ENCODE results near the gene LANCL2.
"Not testable (repeated sequence)": the region's sequence is repeated elsewhere in the genome, so short reads cannot be mapped to it uniquely, and the experiment has no call there.

LANCL2 gene

DNA sequence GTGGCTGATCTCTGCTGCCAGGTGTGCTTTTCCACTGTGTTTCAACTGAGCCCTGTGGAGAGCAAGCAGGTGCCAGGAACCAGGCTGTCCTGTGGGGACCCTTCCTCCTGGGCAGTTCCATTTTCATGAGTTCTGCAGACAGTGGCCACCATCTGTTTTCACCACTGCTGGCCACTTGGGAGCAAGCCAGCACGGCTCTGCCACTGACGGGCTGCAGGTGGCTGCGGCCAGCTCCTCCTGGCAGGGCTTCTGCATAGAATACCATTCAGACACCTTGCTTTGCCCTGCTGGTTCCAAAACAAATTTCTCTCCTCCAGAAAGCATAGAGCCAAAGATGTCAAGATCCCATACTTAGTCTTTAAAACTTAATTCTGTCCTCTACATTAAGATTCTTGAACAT, 48.3 kb downstream of the LANCL2 start:
- no peak overlapping the region for H3K14ac ChIP-seq (ENCODE audit: low read length in 2 of 2)
- H2BK12ac ChIP-seq (ENCODE audit: low read length in 2 of 2): no peak overlapping the region
- H2BK120ac ChIP-seq (ENCODE audit: low read depth, low read length): no peak overlapping the region
- no peak overlapping the region for H2BK15ac ChIP-seq (ENCODE audit: low read depth, poor library complexity, severe bottlenecking)
- H3K9ac ChIP-seq (ENCODE audit: low read length): no peak overlapping the region
- H3K4me3 ChIP-seq (ENCODE audit: insufficient read depth in 1 of 2, low read depth in 1 of 2, low read length in 2 of 2): no peak overlapping the region
- H3K18ac ChIP-seq (ENCODE audit: low read depth in 1 of 2, low read length in 2 of 2): no peak overlapping the region
- H4K8ac ChIP-seq (ENCODE audit: low read length): no peak overlapping the region
- H2AFZ ChIP-seq (ENCODE audit: low read depth, low read length): no peak overlapping the region
- no peak for DNase-seq
- H3K4me2 ChIP-seq (ENCODE audit: low read length, poor library complexity, severe bottlenecking): no peak overlapping the region
- no peaks in the 10 kb centered on the region for H3K9me3 ChIP-seq (ENCODE audit: control insufficient read depth, low read length)
- H2BK5ac ChIP-seq (ENCODE audit: low read depth, low read length, poor library complexity, severe bottlenecking): no peak overlapping the region
- no peak overlapping the region for H3K4ac ChIP-seq (ENCODE audit: low read depth in 1 of 2, low read length in 2 of 2)
- peak overlapping the region in 1 of 2 experiments; percentile 9 for H3K23ac ChIP-seq (ENCODE audit: low read length in 2 of 2)
- no peak overlapping the region for H2AK5ac ChIP-seq (ENCODE audit: low read length, severe bottlenecking)
- H3K27me3 ChIP-seq (ENCODE audit: control insufficient read depth in 1 of 2, insufficient read depth in 1 of 2, low read length in 2 of 2): no peaks in the 10 kb centered on the region
- no peak overlapping the region for H3K27ac ChIP-seq (ENCODE audit: low read length, poor library complexity, severe bottlenecking)
- H3K36me3 ChIP-seq (ENCODE audit: control insufficient read depth in 1 of 2, insufficient read depth in 2 of 2, low read depth in 1 of 2, low read length in 2 of 2): peaks cover 7 to 19% of the 10 kb centered on the region in 2 experiments
- 89% methylated on average over 3 of the region's 3 CpGs for WGBS
- H3K4me1 ChIP-seq (ENCODE audit: control insufficient read depth, insufficient read depth, low read depth, low read length): no peaks in the 10 kb centered on the region
- peaks cover 1% of the 10 kb centered on the region for H3K79me1 ChIP-seq (replicated peaks; ENCODE audit: low read length, poor library complexity, severe bottlenecking)
- no peak overlapping the region for H4K91ac ChIP-seq (ENCODE audit: low read length)

DNA sequence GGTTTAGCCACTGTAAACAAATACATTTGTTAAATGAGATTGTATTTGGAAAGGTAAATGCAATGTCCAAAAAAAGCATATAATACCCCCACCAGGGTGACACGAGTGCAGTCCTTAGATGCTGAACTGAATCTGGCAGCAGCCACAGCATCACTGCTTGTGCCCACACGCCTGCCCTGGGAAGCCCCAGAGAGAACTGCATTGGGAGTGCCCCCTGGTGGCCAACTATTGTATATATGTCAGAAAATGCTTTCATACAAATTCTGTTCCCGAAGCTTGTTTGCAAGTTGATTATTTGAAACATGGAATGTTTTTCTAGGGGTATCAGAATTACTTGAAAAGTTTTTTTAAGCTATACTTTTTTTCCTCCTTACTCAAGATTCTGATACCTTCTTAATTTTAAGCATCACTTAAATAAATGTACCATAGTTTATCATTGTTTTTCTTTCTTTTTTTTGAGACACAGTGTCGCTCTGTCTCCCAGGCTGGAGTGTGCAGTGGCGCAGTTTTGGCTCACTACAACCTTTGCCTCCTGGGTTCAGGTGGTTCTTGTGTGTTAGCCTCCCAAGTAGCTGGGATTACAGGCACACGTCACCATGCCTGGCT, 50.1 kb downstream of the LANCL2 start:
- no peak overlapping the region for H3K4me3 ChIP-seq (ENCODE audit: insufficient read depth in 1 of 2, low read depth in 1 of 2, low read length in 2 of 2)
- no peak overlapping the region for H3K18ac ChIP-seq (ENCODE audit: low read depth in 1 of 2, low read length in 2 of 2)
- no peak overlapping the region for H4K91ac ChIP-seq (ENCODE audit: low read length)
- no peak overlapping the region for H2AFZ ChIP-seq (ENCODE audit: low read depth, low read length)
- H3K36me3 ChIP-seq (ENCODE audit: control insufficient read depth in 1 of 2, insufficient read depth in 2 of 2, low read depth in 1 of 2, low read length in 2 of 2): peaks cover 7 to 19% of the 10 kb centered on the region in 2 experiments
- H3K23ac ChIP-seq (ENCODE audit: low read length in 2 of 2): no peak overlapping the region
- H3K27ac ChIP-seq (ENCODE audit: low read length, poor library complexity, severe bottlenecking): no peak overlapping the region
- H3K9me3 ChIP-seq (ENCODE audit: control insufficient read depth, low read length): no peaks in the 10 kb centered on the region
- 54% methylated on average over 5 of the region's 6 CpGs for whole genome bisulfite sequencing
- peak; percentile 75 for DNase-seq
- no peak overlapping the region for H3K4me2 ChIP-seq (ENCODE audit: low read length, poor library complexity, severe bottlenecking)
- H3K9ac ChIP-seq (ENCODE audit: low read length): no peak overlapping the region
- no peaks in the 10 kb centered on the region for H3K27me3 ChIP-seq (ENCODE audit: control insufficient read depth in 1 of 2, insufficient read depth in 1 of 2, low read length in 2 of 2)
- H2BK5ac ChIP-seq (ENCODE audit: low read depth, low read length, poor library complexity, severe bottlenecking): no peak overlapping the region
- H2BK15ac ChIP-seq (ENCODE audit: low read depth, poor library complexity, severe bottlenecking): no peak overlapping the region
- H2BK12ac ChIP-seq (ENCODE audit: low read length in 2 of 2): no peak overlapping the region
- no peak overlapping the region for H2AK5ac ChIP-seq (ENCODE audit: low read length, severe bottlenecking)
- H3K4me1 ChIP-seq (ENCODE audit: control insufficient read depth, insufficient read depth, low read depth, low read length): no peaks in the 10 kb centered on the region
- peaks cover 1% of the 10 kb centered on the region for H3K79me1 ChIP-seq (replicated peaks; ENCODE audit: low read length, poor library complexity, severe bottlenecking)
- H3K14ac ChIP-seq (ENCODE audit: low read length in 2 of 2): no peak overlapping the region
- no peak overlapping the region for H4K8ac ChIP-seq (ENCODE audit: low read length)
- H3K4ac ChIP-seq (ENCODE audit: low read depth in 1 of 2, low read length in 2 of 2): no peak overlapping the region
- no peak overlapping the region for H2BK120ac ChIP-seq (ENCODE audit: low read depth, low read length)

DNA sequence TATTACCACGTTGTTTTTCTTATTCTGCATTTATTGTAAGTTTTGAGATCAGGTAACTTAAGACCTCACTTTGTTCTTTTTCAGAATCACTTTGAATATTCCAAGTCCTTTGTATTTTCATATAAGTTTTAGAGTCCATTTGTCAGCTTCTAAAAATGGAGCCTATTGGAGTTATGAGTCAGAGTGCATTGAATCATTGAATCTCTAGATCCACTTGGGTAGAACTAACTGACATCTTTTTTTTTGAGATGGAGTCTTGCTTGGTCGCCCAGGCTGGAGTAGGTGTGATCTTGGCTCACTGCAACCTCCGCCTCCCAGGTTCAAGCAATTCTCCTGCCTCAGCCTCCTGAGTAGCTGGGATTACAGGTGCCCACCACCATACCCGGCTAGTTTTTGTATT, 52.3 kb downstream of the LANCL2 start:
- H3K9me3 ChIP-seq (ENCODE audit: control insufficient read depth, low read length); H4K8ac ChIP-seq (ENCODE audit: low read length); H3K36me3 ChIP-seq (ENCODE audit: control insufficient read depth in 1 of 2, insufficient read depth in 2 of 2, low read depth in 1 of 2, low read length in 2 of 2); H3K4ac ChIP-seq (ENCODE audit: low read depth in 1 of 2, low read length in 2 of 2); H3K4me2 ChIP-seq (ENCODE audit: low read length, poor library complexity, severe bottlenecking); H3K4me1 ChIP-seq (ENCODE audit: control insufficient read depth, insufficient read depth, low read depth, low read length); H2BK12ac ChIP-seq (ENCODE audit: low read length in 2 of 2); H2AFZ ChIP-seq (ENCODE audit: low read depth, low read length); H3K27ac ChIP-seq (ENCODE audit: low read length, poor library complexity, severe bottlenecking); H3K18ac ChIP-seq (ENCODE audit: low read depth in 1 of 2, low read length in 2 of 2); H4K91ac ChIP-seq (ENCODE audit: low read length); H2BK15ac ChIP-seq (ENCODE audit: low read depth, poor library complexity, severe bottlenecking); H3K79me1 ChIP-seq (replicated peaks; ENCODE audit: low read length, poor library complexity, severe bottlenecking); H3K9ac ChIP-seq (ENCODE audit: low read length); H3K23ac ChIP-seq (ENCODE audit: low read length in 2 of 2); DNase-seq; H2AK5ac ChIP-seq (ENCODE audit: low read length, severe bottlenecking); H3K4me3 ChIP-seq (ENCODE audit: insufficient read depth in 1 of 2, low read depth in 1 of 2, low read length in 2 of 2); H2BK5ac ChIP-seq (ENCODE audit: low read depth, low read length, poor library complexity, severe bottlenecking); H2BK120ac ChIP-seq (ENCODE audit: low read depth, low read length); H3K27me3 ChIP-seq (ENCODE audit: control insufficient read depth in 1 of 2, insufficient read depth in 1 of 2, low read length in 2 of 2); H3K14ac ChIP-seq (ENCODE audit: low read length in 2 of 2): not testable (repeated sequence)
- WGBS: 100% methylated on average over 3 of the region's 4 CpGs

DNA sequence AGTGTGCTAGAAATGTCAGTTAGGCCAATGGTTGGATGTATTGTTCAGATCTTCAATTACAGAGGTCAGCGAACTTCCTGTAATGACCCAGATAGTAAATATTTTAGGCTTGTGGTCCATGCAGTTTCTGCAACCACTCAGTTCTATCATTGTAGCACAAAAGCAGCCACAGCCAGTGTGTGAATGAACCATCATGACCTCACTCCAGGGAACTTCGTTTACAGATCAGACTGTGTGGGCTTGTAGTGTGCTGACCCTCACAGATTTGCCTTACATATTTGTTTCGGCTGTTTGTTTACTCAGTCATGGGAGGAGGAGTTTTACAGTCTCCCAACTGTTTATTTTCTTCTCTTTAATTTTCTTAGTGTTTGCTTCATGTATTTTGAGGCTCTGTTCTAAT, 55.4 kb downstream of the LANCL2 start:
- Histone ChIP-seq H3K4ac (ENCODE audit: low read depth in 1 of 2, low read length in 2 of 2) (no peak overlapping the region), H4K91ac (ENCODE audit: low read length) (no peak overlapping the region), H3K79me1 (replicated peaks; ENCODE audit: low read length, poor library complexity, severe bottlenecking) (peaks cover 4% of the 10 kb centered on the region), H2BK5ac (ENCODE audit: low read depth, low read length, poor library complexity, severe bottlenecking) (no peak overlapping the region), H3K27me3 (ENCODE audit: control insufficient read depth in 1 of 2, insufficient read depth in 1 of 2, low read length in 2 of 2) (no peaks in the 10 kb centered on the region), H3K4me1 (ENCODE audit: control insufficient read depth, insufficient read depth, low read depth, low read length) (peaks cover 5% of the 10 kb centered on the region), H4K8ac (ENCODE audit: low read length) (no peak overlapping the region), H2AK5ac (ENCODE audit: low read length, severe bottlenecking) (no peak overlapping the region), H2AFZ (ENCODE audit: low read depth, low read length) (no peak overlapping the region), H3K23ac (ENCODE audit: low read length in 2 of 2) (no peak overlapping the region), H2BK120ac (ENCODE audit: low read depth, low read length) (no peak overlapping the region), H2BK15ac (ENCODE audit: low read depth, poor library complexity, severe bottlenecking) (no peak overlapping the region), H3K27ac (ENCODE audit: low read length, poor library complexity, severe bottlenecking) (no peak overlapping the region), H3K4me3 (ENCODE audit: insufficient read depth in 1 of 2, low read depth in 1 of 2, low read length in 2 of 2) (no peak overlapping the region), H2BK12ac (ENCODE audit: low read length in 2 of 2) (no peak overlapping the region), H3K4me2 (ENCODE audit: low read length, poor library complexity, severe bottlenecking) (no peak overlapping the region), H3K18ac (ENCODE audit: low read depth in 1 of 2, low read length in 2 of 2) (no peak overlapping the region), H3K14ac (ENCODE audit: low read length in 2 of 2) (no peak overlapping the region), H3K36me3 (ENCODE audit: control insufficient read depth in 1 of 2, insufficient read depth in 2 of 2, low read depth in 1 of 2, low read length in 2 of 2) (peaks cover 3 to 4% of the 10 kb centered on the region in 2 experiments), H3K9me3 (ENCODE audit: control insufficient read depth, low read length) (no peaks in the 10 kb centered on the region), H3K9ac (ENCODE audit: low read length) (no peak overlapping the region)
- 33% methylated on average over 3 of the region's 3 CpGs for WGBS
- peak; percentile 47 for DNase-seq

Measured in mesenchymal stem cell (in vitro differentiated cells and primary cell).